GM21423 (cell line): ENCODE results near the gene CTTN.
A peak's percentile ranks its signal among the peaks of the same experiment; 100 is the strongest.
"Not testable (repeated sequence)": the region's sequence is repeated elsewhere in the genome, so short reads cannot be mapped to it uniquely, and the experiment has no call there.

Experiments used
- ATAC-seq: cut with Tn5 transposase; IDR thresholded peaks from one replicate; pipeline ENCODE4 v1.9.1; 2021; ENCODE audit warnings: mild to moderate bottlenecking, moderate library complexity; ENCODE audit not compliant: unreplicated experiment

Gene CTTN

GRCh38 chr11:70378506-70379134 is 19.7 kb upstream of the CTTN start:
- ATAC-seq = no peak

GRCh38 chr11:70381350-70381749 is 17.0 kb upstream of the CTTN start:
- no peak for ATAC-seq

DNA sequence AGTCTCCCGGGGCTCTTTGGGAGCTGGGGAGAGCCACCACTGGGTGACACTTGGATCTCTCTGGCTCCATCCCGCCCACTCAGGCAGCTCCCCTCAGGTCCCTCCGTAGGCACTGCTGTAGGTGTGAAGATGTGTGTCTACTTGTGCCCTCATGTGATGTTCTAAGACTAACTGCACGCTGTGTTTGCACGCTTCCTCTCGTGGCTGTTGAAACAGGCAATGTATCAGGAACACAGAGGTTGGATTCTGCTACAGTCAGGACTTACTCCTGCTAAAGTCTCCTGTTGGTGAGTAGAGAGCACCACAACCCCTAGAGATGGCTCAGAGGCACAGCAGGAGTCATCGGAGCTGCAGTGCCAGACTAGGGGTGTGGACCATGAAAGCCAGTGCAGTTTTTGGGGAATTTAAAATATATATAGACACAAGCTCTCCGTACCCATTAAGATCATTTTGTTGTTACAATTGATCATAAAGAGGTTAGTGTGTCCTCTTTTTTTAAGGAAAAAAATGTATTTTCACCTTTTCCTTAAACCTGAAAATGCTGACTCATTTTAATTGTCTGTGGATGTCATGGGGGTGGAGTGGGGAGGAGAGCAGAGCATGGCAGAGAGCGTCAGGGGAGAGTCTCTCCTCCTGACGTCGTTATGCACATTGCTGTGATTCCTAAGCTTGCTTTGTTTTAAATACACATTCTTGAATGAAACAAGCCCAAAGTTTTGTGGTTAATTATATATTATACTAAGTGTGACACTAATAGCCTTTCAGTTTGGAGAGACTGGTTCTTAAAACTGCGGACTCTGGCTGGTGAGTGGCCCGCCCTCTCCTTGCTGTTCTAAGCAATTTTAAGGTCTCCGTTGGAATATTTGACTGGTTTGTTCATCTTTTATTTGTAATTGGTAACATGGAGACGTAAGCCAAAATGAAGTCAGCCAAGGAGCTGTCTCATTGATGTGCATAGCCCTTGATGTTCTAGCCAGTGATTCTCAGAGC is 16.2 kb upstream of the CTTN start:
- ATAC-seq = no peak

DNA sequence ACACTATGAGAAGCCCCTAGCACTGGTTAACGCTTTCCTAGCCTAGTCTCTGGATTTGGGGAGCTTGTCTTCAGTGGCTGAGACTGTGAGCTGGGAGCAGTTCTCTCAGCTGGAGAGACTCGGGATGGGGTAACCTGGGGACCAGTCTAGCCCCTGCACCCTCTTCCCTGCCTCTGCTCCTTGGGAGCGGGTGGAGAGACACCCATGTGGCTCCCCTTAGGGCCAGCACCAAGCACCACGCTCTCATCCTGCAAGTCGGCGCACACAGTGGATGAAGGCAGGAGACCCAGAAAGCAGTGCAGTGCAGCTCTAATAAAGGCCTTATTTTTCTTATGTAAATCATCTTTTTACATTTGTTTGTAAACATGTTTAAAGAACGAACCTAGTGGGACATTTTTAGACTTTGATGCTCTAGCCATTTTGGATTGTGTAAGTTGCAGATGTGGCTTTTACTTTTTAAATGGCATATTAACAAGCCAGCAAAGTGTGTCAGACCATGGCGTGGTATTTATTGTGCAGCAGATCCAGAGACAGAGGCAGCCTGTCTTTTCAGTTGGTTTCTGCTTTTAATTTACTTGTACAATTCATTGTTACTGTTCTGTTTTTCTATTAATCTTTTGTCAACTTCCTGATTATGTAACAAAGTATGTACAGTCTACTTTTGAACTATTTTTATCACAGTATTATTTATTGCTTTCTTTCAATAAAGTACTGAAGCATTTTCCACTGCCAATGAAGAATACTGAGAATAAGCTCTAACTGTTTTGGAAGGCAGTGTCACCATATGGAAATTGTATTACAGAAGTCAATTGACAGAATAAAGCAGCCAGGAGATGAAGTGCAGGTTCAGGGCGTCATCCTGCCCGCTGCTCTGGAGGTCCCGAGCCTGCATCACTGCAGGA is 14.4 kb upstream of the CTTN start:
- no peak for ATAC-seq

- no peak for ATAC-seq
Observed at GRCh38 chr11:70384566-70385152, 13.7 kb upstream of the CTTN start.

DNA sequence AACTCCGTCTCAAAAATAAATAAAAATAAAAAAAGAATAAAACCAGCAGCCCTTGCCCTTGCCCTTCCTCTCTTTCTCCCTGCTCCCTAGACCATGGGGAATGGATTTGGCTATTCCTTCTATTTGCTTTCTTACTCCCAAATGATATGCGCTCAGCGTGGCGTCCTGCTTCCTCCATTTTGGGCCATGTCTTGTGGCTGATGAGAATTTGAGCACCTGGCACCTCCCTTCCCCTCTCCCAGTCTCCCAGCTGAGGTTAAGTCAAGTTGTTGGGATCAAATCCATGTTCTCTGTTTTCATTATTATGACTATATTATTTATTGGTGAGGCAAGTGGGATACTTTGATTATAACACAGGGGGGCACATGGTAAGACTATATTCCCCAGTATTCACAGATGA is 10.8 kb upstream of the CTTN start:
- ATAC-seq = no peak

GRCh38 chr11:70389201-70389600 is 9.1 kb upstream of the CTTN start:
- ATAC-seq = no peak

GRCh38 chr11:70390882-70391281 is 7.4 kb upstream of the CTTN start:
- not testable (repeated sequence) for ATAC-seq

DNA sequence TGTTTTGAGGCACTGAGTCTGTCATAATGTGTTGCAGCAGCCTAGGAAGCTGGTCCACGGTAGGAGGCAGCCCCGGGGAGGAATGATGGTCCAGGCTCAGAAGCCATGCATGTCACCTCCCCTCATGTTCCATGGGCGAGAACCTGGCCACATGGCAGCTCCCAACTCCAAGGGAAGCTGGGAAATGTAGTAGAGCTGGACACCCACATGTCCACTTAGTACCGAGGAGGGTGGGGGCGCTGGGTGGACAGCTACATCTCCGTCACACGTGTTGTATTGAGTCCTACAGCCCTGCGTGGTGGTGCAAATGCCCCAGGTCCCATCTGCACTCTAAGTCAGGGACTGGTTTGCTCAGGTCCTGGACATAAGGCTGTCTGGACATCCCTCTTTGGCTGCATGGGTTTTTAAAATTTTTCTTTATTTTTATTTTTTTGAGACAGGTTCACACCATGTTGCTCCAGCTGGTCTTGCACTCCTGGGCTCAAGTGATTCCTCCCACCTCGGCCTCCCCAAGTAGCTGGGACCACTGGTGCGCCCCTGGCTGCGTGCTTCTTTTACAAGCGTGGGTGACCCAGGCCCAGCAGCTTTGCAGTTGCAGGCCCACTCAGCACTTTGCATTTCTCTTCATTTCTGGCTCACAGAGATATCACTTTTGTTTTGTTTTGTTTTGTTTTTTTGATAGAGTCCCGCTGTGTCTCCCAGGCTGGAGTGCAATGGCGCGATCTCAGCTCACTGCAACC is 3.9 kb upstream of the CTTN start:
- no peak for ATAC-seq

DNA sequence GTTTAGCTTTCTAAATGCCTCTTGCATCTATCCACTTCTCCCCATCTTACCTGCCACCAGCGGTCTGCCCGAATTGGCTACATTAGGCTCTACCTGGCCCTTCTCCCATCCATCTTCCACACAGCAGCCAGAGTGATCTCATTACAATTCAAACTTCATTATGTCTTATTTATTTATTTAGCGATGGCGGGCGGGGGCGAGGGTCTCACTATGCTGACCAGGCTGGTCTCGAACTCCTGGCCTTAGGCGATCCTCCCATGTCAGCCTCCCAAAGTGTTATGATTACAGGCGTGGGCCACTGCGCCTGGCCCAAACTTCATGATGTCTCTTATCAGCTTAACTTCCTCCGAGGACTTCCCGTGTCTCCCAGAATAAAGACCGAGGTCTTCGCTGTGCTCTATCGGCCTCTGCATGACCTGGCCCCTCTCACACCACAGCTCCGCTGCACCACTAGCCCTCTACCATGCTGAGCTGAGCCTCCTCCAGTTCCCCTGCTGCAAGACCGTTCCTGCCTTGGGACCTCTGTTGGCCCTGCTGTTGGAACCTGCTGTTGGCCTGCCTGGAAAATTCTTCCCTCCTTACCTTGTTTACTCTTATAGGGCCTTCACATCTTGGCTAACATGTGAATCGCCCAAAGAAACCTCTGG is 870 bp upstream of the CTTN start:
- ATAC-seq = peak; percentile 16

- ATAC-seq = no peak
Observed at GRCh38 chr11:70398834-70399680, 728 bp downstream of the CTTN start.

GRCh38 chr11:70399681-70400112 is 1.4 kb downstream of the CTTN start:
- ATAC-seq = no peak

- ATAC-seq = no peak
Observed at GRCh38 chr11:70400643-70401042, 2.3 kb downstream of the CTTN start.

GRCh38 chr11:70402016-70402415 is 3.7 kb downstream of the CTTN start:
- no peak for ATAC-seq

DNA sequence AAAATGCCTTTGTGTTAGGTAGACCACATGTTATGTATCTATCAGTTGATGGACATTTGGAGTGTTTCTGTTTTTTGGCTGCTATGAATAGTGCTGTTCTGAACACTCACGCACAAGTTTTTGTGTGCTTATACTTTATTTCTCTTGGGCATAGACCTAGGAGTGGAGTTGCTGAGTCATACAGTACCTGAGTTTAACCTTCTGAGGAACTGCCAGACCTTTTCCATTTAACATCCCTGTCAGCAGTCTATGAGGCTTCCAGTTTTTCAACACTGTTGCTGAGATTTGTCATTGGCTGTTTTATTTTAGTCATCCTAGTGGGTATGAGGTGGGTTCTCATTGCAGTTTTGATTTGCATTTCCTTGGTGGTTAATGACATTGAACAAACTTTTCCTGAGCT is 4.4 kb downstream of the CTTN start:
- ATAC-seq = no peak

GRCh38 chr11:70404244-70404643 is 5.9 kb downstream of the CTTN start:
- ATAC-seq = no peak

- ATAC-seq = no peak
Observed at GRCh38 chr11:70405679-70406395, 7.5 kb downstream of the CTTN start.

DNA sequence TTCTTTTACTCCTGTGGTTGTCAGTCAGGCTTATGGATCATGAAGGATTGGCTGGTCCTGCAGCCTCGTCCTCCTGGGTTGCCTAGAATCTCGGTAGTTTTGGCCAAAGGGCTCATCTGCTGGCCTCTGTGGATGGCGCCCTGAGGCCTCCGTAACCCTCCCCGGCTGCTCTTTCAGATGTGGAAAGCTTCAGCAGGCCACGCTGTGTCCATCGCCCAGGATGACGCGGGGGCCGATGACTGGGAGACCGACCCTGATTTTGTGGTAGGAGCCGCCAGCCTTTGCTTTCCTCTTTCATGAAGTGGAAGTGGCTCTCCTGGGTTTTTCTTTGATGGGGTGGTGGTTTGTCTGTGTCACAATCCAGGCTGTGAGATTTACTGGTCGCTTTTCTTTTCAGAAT is 8.8 kb downstream of the CTTN start:
- no peak for ATAC-seq
